Common myeloid progenitor, CD34-positive (primary cell): ENCODE results near the gene CRELD2.

ENCODE experiments used
- CTCF ChIA-PET: fragments of 350-600 bp; sonication (Branson Sonifier 250); formaldehyde crosslinking; loops from one replicate; lab custom pipeline; 2021; ENCODE audit warnings: antibody characterized with exemption; lab: Charles Lee
- POLR2A ChIA-PET: fragments of 350-600 bp; sonication (Branson Sonifier 250); formaldehyde crosslinking; loops from one replicate; lab custom pipeline; 2021; ENCODE audit warnings: antibody characterized with exemption; lab: Charles Lee
- DNase-seq, 3 donors: peaks; one replicate each; pipeline versions ENCODE4 v3.0.0 to v3.0.0-alpha.2; 2013
- H3K27ac ChIP-seq, 2 experiments: 1 replicate in 1 of 2; 2 replicates in 1 of 2; pipeline ENCODE4 v1.7.0; 2013; ENCODE audit warnings: inconsistent platforms in 2 of 2, low read length in 2 of 2, mild to moderate bottlenecking in 2 of 2, low read depth in 1 of 2, moderate library complexity in 1 of 2; ENCODE audit not compliant: severe bottlenecking in 2 of 2, insufficient read depth in 1 of 2, poor library complexity in 1 of 2
- H3K27me3 ChIP-seq, 5 experiments: replicated peaks in 2 of 5; 1 replicate in 3 of 5; 2 replicates in 2 of 5; pipeline versions ENCODE4 v1.6.1 to v1.7.0; 2013; ENCODE audit warnings: low read length in 4 of 5, mild to moderate bottlenecking in 2 of 5, moderate library complexity in 2 of 5, inconsistent platforms in 1 of 5; ENCODE audit not compliant: insufficient read depth in 5 of 5, control insufficient read depth in 4 of 5
- H3K36me3 ChIP-seq, 4 experiments: 1 replicate in 2 of 4; 2 replicates in 2 of 4; pipeline versions ENCODE4 v1.6.1 to v1.7.0; 2013; ENCODE audit warnings: low read length in 3 of 4, control low read depth in 1 of 4, mild to moderate bottlenecking in 1 of 4; ENCODE audit not compliant: control insufficient read depth in 4 of 4, insufficient read depth in 4 of 4
- H3K4me1 ChIP-seq, 4 experiments: 1 replicate in 3 of 4; 2 replicates in 1 of 4; pipeline versions ENCODE4 v1.6.1 to v1.7.1; 2013; ENCODE audit warnings: low read length in 3 of 4, mild to moderate bottlenecking in 3 of 4, control low read depth in 1 of 4, inconsistent platforms in 1 of 4, moderate library complexity in 1 of 4; ENCODE audit not compliant: control insufficient read depth in 4 of 4, insufficient read depth in 4 of 4; ENCODE audit errors: control extremely low read depth in 1 of 4
- H3K4me3 ChIP-seq, 7 experiments: 1 replicate in 4 of 7; 2 replicates in 3 of 7; pipeline versions ENCODE4 v1.5.1 to v1.7.0; 2013; ENCODE audit warnings: mild to moderate bottlenecking in 7 of 7, low read length in 6 of 7, moderate library complexity in 6 of 7, inconsistent platforms in 2 of 7, low read depth in 2 of 7, control low read depth in 1 of 7; ENCODE audit not compliant: insufficient read depth in 4 of 7, control insufficient read depth in 1 of 7; ENCODE audit errors: extremely low read depth in 1 of 7
- H3K9me3 ChIP-seq, 5 experiments: 1 replicate in 4 of 5; 2 replicates in 1 of 5; pipeline versions ENCODE4 v1.6.1 to v1.7.1; 2013; ENCODE audit warnings: low read length in 4 of 5, mild to moderate bottlenecking in 2 of 5, inconsistent platforms in 1 of 5, low read depth in 1 of 5, moderate library complexity in 1 of 5; ENCODE audit not compliant: control insufficient read depth in 4 of 5, insufficient read depth in 2 of 5; ENCODE audit errors: control extremely low read depth in 1 of 5
- WGBS: methylation state at CpG from one replicate; pipeline ENCODE4 v1.1.5; 2013; ENCODE audit not compliant: insufficient coverage; 5-methylcytosine and 5-hydroxymethylcytosine counted together

CRELD2 gene

DNA sequence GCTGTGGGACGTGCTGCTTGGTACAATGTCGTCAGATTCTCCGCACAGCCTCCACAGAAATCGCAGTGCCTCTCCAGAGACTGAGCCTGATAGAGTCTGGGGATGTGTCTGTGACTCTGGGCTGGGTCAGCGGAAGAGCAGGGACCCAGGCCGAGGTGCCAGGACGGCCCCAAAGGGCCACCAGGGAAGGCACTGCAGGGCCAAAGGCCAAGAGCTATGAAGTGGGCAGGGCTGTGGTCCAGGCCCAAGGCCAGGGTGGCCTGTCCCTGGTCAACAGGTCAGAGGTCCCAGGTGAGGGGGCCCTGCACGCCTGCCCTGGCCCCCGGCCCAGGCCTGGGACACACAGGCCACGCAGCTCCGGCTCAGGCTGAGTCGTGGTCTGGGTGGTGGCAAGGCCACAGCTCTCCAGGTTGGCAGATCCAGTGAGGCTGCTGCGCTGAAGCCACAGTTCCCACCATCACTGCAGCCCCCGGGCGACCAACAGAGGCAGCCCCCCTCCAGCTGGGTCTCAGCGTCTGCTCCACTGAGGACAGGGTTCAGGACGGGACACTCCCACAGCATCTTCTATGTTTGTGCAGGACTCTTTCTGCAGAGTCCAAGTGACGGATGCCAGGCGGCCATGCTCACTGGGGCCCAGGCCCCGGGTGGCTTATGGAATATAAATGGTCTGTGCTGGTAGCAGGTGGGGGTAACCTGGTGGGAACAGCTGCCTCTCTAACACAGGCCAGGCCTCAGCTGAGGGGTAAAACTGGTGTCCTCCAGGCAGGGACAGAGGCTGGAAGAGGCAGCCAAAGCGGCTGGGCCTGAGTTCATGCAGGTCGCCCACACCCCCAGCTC, 37.4 kb downstream of the CRELD2 start:
- CTCF ChIA-PET: interaction anchor here (0.8 to 1.2 kb wide), 5 partner anchors 9 to 75 kb away, joined by 3 to 5 read pairs (median 3); no protein-coding TSS in a partner anchor
- H3K27ac ChIP-seq: no peak overlapping the region

DNA sequence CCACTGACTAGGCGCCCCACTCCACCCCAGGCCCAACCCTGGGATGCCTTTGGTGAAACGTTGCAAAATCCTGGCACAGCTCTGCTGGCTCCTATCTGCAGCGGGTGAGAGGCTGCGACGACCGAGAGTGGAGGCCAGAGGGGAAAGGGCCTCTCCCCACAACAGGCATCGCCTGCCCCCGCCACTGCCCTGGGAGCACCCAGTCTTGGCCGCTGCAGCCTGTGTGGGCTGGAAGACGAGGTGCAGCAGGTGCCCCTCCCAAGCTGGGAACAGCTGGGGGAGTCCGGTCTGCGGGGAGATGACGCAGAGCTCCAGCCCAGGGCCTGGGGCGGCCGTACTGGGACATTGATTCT, 38.0 kb downstream of the CRELD2 start:
- ChIA-PET CTCF (interaction anchor here (0.8 to 1.2 kb wide), 5 partner anchors 10 to 74 kb away, joined by 3 to 5 read pairs (median 3); no protein-coding TSS in a partner anchor), POLR2A (interaction anchor here (2.4 kb wide), 1 partner anchor 20 kb away, joined by 12 read pairs; no protein-coding TSS in a partner anchor)
- DNase-seq: no peak
- Histone ChIP-seq H3K9me3 (no peaks in the 10 kb centered on the region), H3K27me3 (no peaks in the 10 kb centered on the region), H3K4me3 (no peak overlapping the region), H3K36me3 (peaks cover 0 to under 1% (median 0%) of the 10 kb centered on the region in 4 experiments), H3K4me1 (peaks cover 0 to 49% (median 21%) of the 10 kb centered on the region in 4 experiments), H3K27ac (no peak overlapping the region)
- 93% methylated on average over 8 of the region's 15 CpGs for WGBS

More for the DNA sequence above, 37.4 kb downstream of the CRELD2 start:
- Histone ChIP-seq H3K27me3 (no peaks in the 10 kb centered on the region), H3K4me1 (peaks cover 0 to 55% (median 26%) of the 10 kb centered on the region in 4 experiments), H3K4me3 (no peak overlapping the region), H3K9me3 (no peaks in the 10 kb centered on the region), H3K36me3 (no peaks in the 10 kb centered on the region)
- POLR2A ChIA-PET: interaction anchor here (1.5 to 2.4 kb wide), 2 partner anchors 20 kb away, joined by 4 to 12 read pairs; no protein-coding TSS in a partner anchor
- no peak for DNase-seq
- 95% methylated on average over 14 of the region's 22 CpGs for WGBS

- CTCF ChIA-PET: interaction anchor here (1.0 to 1.5 kb wide), 5 partner anchors 11 to 129 kb away, joined by 3 to 6 read pairs (median 3); no protein-coding TSS in a partner anchor
- 98% methylated on average over 15 of the region's 20 CpGs for WGBS
- Histone ChIP-seq H3K27ac (no peak overlapping the region), H3K27me3 (no peaks in the 10 kb centered on the region), H3K9me3 (no peaks in the 10 kb centered on the region), H3K36me3 (peaks cover 0 to 6% (median 6%) of the 10 kb centered on the region in 4 experiments), H3K4me3 (no peak overlapping the region), H3K4me1 (peaks cover 0 to 41% (median 18%) of the 10 kb centered on the region in 4 experiments)
- POLR2A ChIA-PET: interaction anchor here (2.4 kb wide), 1 partner anchor 21 kb away, joined by 12 read pairs; no protein-coding TSS in a partner anchor
- no peak for DNase-seq
Observed at GRCh38 chr22:49956914-49957825, 38.7 kb downstream of the CRELD2 start.

DNA sequence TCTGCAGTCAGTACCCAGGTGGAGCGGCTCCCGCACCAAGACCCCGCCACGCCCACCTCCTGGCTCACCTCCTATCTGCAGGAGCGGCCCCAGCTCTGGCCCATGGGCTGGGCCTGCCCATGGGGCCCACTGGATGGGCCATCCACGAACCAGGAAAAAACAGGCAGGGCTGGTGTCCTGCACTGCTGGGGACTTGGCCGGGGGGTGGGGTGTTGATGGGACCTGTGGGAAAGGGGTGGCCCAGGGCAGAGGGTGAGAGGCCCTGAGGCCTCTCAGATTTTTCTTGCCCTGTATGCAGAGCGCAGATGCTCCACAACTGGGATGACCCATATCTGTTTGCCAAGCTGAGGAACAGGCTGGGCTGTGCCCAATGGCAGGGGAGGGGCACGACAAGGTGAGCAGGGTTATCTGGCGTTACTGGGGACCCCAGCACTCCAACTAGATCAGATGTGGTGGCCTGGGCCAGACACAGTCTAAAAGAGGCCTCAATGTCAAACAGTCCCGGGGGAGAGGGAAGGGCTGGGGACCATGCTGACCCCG, 39.5 kb downstream of the CRELD2 start:
- Histone ChIP-seq H3K27ac (no peak overlapping the region), H3K4me1 (peaks cover 0 to 44% (median 24%) of the 10 kb centered on the region in 4 experiments), H3K9me3 (no peaks in the 10 kb centered on the region), H3K36me3 (peaks cover 0 to 12% (median 9%) of the 10 kb centered on the region in 4 experiments), H3K4me3 (no peak overlapping the region), H3K27me3 (no peaks in the 10 kb centered on the region)
- POLR2A ChIA-PET: interaction anchor here (2.4 kb wide), 1 partner anchor 22 kb away, joined by 12 read pairs; no protein-coding TSS in a partner anchor
- no peak for DNase-seq
- CTCF ChIA-PET: interaction anchor here (1.3 to 1.5 kb wide), 2 partner anchors 21 to 128 kb away, joined by 4 to 6 read pairs; no protein-coding TSS in a partner anchor
- WGBS: 93% methylated on average over 6 of the region's 12 CpGs

DNA sequence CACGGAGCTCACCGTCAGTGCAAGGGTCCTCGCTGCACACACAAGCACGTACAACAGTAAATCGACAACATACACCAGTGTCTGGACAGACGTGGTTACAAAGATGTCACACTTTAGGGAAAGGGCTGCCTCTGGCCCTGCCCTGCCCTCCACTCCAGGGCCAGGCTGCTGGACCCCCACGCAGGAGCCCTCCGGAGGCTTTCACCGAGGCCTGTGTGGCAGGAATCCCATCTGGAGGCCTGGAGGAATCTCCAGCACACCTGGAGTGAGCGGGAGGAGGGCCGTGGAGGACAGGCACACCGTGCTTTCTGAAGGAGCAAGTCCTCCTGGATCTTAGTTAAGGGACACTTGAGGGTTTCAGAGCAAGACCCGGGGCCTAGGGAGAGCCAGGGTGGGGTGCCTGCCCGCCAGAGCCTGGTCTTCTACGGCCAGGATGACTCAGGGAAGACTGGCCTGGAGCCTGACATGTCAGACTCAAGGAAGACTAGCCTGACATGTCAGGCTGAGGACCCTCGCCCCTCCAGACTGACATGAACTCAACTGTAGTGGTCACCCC, 40.0 kb downstream of the CRELD2 start:
- DNase-seq: no peak
- CTCF ChIA-PET: interaction anchor here (1.3 to 2.3 kb wide), 3 partner anchors 12 to 128 kb away, joined by 3 to 8 read pairs (median 4); no protein-coding TSS in a partner anchor
- POLR2A ChIA-PET: interaction anchor here (0.5 kb wide), 1 partner anchor 30 kb away, joined by 3 read pairs; no protein-coding TSS in a partner anchor
- peaks cover 0 to 17% (median 14%) of the 10 kb centered on the region in 4 experiments for H3K36me3 ChIP-seq
- H3K27me3 ChIP-seq: no peaks in the 10 kb centered on the region
- no peak overlapping the region for H3K27ac ChIP-seq
- H3K4me1 ChIP-seq: peaks cover 0 to 44% (median 26%) of the 10 kb centered on the region in 4 experiments
- WGBS: 99% methylated on average over 15 of the region's 16 CpGs
- no peak overlapping the region for H3K4me3 ChIP-seq
- H3K9me3 ChIP-seq: no peaks in the 10 kb centered on the region
